Fibroblast of lung (primary cell): Measurements from ENCODE around the gene TVP23A. TPM values are rescaled to one million over a fixed set of nuclear protein-coding genes. Genes with fewer than 3 reads are reported as not detected.

Source experiments
- DNase-seq, 2 donors: peaks; one replicate each; pipeline versions ENCODE4 v3.0.0 to v3.0.0-alpha.2; 2010; ENCODE audit warnings: low read depth in 2 of 2
- H2AFZ ChIP-seq: 2 replicates; pipeline ENCODE4 v1.5.1; 2012; ENCODE audit warnings: low read length, control low read depth, inconsistent platforms
- H3K27ac ChIP-seq: 2 replicates; pipeline ENCODE4 v1.5.1; 2011; ENCODE audit warnings: low read length, control low read depth; ENCODE audit not compliant: insufficient read depth
- H3K27me3 ChIP-seq: 2 replicates; pipeline ENCODE4 v1.5.1; 2011; ENCODE audit warnings: mild to moderate bottlenecking, low read length; ENCODE audit not compliant: control insufficient read depth, insufficient read depth
- H3K36me3 ChIP-seq: 2 replicates; pipeline ENCODE4 v1.5.1; 2011; ENCODE audit warnings: low read length; ENCODE audit not compliant: control insufficient read depth, insufficient read depth
- H3K4me1 ChIP-seq: 2 replicates; pipeline ENCODE4 v1.5.1; 2011; ENCODE audit warnings: low read length; ENCODE audit not compliant: control insufficient read depth, insufficient read depth; ENCODE audit errors: extremely low read depth
- H3K4me2 ChIP-seq: 2 replicates; pipeline ENCODE4 v1.5.1; 2011; ENCODE audit warnings: low read length, control low read depth; ENCODE audit not compliant: insufficient read depth; ENCODE audit errors: extremely low read depth
- H3K4me3 ChIP-seq, 4 experiments: fragments of 200-600 bp in 1 of 4; sonication (generic) in 1 of 4; replicated peaks in 1 of 4; 2 replicates each; pipeline ENCODE4 v1.5.1; 2011 to 2016; ENCODE audit warnings: low read length in 4 of 4, low read depth in 3 of 4, mild to moderate bottlenecking in 3 of 4, control low read depth in 2 of 4, inconsistent platforms in 1 of 4, mixed read lengths in 1 of 4; ENCODE audit not compliant: insufficient read depth in 1 of 4; ENCODE audit errors: control extremely low read depth in 1 of 4
- H3K79me2 ChIP-seq: 2 replicates; pipeline ENCODE4 v1.5.1; 2012; ENCODE audit warnings: mild to moderate bottlenecking, low read length, inconsistent platforms; ENCODE audit not compliant: control insufficient read depth, insufficient read depth
- H3K9ac ChIP-seq: 2 replicates; pipeline ENCODE4 v1.5.1; 2011; ENCODE audit warnings: mild to moderate bottlenecking, low read length, control low read depth; ENCODE audit not compliant: insufficient read depth
- H3K9me3 ChIP-seq: 2 replicates; pipeline ENCODE4 v1.5.1; 2012; ENCODE audit warnings: low read depth, low read length; ENCODE audit not compliant: control insufficient read depth, insufficient read depth
- H4K20me1 ChIP-seq: 2 replicates; pipeline ENCODE4 v1.5.1; 2011; ENCODE audit warnings: low read length; ENCODE audit not compliant: control insufficient read depth, insufficient read depth; ENCODE audit errors: extremely low read depth
- EZH2 ChIP-seq: IDR thresholded peaks from 2 replicates; pipeline ENCODE4 v1.5.1; 2012; ENCODE audit warnings: low read length, control low read depth, mild to moderate bottlenecking; ENCODE audit errors: missing control alignments
- polyA plus RNA-seq, 2 donors: library from polyadenylated mRNA; depleted of rRNA in 1 of 2; stranded (reverse) in 1 of 2; unstranded in 1 of 2; fragments of >200 nt; gene quantifications; 2 replicates each; pipeline ENCODE4 v1.2.1, GENCODE V29; 2011 to 2012; ENCODE audit warnings: missing spikeins in 1 of 2
- total RNA-seq: library from RNA; depleted of rRNA; stranded (reverse); fragments of >200 nt; gene quantifications from 2 replicates; pipeline ENCODE4 v1.2.1, GENCODE V29; 2014
- TF ChIP-seq, protein P1 (sequence below), 2 donors: IDR thresholded peaks in 1 of 2; conservative IDR thresholded peaks in 1 of 2; 1 replicate in 1 of 2; 2 replicates in 1 of 2; pipeline ENCODE4 v1.5.1; 2011 to 2012; ENCODE audit warnings: low read length in 2 of 2, control low read depth in 1 of 2, inconsistent platforms in 1 of 2, low read depth in 1 of 2, mild to moderate bottlenecking in 1 of 2

TVP23A gene
- total and polyA plus RNA-seq, 2 donors (not counting 1 experiment from before 2014, with no cell fraction given) = under 0.01 TPM; not detected in 1

GRCh38 chr16:10834766-10835165 lies 16.2 kb upstream of the TVP23A start:
- Histone ChIP-seq H3K9ac (no peak overlapping the region), H2AFZ (no peak overlapping the region), H3K27me3 (peaks cover 13% of the 10 kb centered on the region), H4K20me1 (no peaks in the 10 kb centered on the region), H3K27ac (no peak overlapping the region), H3K4me1 (no peaks in the 10 kb centered on the region), H3K4me3 (no peak overlapping the region), H3K79me2 (no peaks in the 10 kb centered on the region), H3K9me3 (no peaks in the 10 kb centered on the region), H3K36me3 (no peaks in the 10 kb centered on the region), H3K4me2 (no peak overlapping the region)
- no peak for TF ChIP-seq EZH2
- TF ChIP-seq, protein P1, sequence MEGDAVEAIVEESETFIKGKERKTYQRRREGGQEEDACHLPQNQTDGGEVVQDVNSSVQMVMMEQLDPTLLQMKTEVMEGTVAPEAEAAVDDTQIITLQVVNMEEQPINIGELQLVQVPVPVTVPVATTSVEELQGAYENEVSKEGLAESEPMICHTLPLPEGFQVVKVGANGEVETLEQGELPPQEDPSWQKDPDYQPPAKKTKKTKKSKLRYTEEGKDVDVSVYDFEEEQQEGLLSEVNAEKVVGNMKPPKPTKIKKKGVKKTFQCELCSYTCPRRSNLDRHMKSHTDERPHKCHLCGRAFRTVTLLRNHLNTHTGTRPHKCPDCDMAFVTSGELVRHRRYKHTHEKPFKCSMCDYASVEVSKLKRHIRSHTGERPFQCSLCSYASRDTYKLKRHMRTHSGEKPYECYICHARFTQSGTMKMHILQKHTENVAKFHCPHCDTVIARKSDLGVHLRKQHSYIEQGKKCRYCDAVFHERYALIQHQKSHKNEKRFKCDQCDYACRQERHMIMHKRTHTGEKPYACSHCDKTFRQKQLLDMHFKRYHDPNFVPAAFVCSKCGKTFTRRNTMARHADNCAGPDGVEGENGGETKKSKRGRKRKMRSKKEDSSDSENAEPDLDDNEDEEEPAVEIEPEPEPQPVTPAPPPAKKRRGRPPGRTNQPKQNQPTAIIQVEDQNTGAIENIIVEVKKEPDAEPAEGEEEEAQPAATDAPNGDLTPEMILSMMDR (conservative IDR thresholded peaks at IDR 0.05 in 1 of 2, IDR thresholded peaks at IDR 0.05 in 1 of 2; ENCODE audit: low read depth in 1 of 2, low read length in 2 of 2) = no peak
- DNase-seq = no peak

DNA sequence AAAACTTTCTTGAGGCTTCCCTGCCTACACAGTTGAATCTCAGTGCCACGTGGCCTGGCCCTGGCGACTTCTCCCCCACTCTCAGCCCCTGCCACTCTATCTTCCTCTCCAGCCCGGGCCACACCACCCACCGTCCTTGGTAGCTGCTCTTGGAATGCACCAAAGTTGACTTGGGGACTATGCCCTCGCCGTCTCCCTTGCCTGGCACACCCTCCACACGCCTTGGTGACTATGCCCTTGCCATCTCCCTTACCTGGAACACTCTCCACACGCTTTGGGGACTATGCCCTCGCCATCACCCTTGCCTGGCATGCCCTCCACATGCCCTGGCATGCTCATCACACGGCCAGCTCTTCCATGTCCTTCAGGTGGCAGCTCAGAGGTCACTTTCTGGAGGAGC lies 15.5 kb upstream of the TVP23A start:
- Histone ChIP-seq H3K9ac (no peak overlapping the region), H3K27me3 (peaks cover 11% of the 10 kb centered on the region), H3K4me3 (no peak overlapping the region), H3K9me3 (no peaks in the 10 kb centered on the region), H3K36me3 (no peaks in the 10 kb centered on the region), H4K20me1 (no peaks in the 10 kb centered on the region), H3K4me1 (peaks cover 2% of the 10 kb centered on the region), H3K4me2 (no peak overlapping the region), H2AFZ (no peak overlapping the region), H3K79me2 (no peaks in the 10 kb centered on the region), H3K27ac (no peak overlapping the region)
- no peak for TF ChIP-seq EZH2
- TF ChIP-seq, protein P1 (conservative IDR thresholded peaks at IDR 0.05 in 1 of 2, IDR thresholded peaks at IDR 0.05 in 1 of 2; ENCODE audit: low read depth in 1 of 2, low read length in 2 of 2) = no peak
- DNase-seq = no peak

- peaks cover 10% of the 10 kb centered on the region for H3K4me1 ChIP-seq
- H3K36me3 ChIP-seq = no peaks in the 10 kb centered on the region
- no peaks in the 10 kb centered on the region for H3K79me2 ChIP-seq
- H2AFZ ChIP-seq = no peak overlapping the region
- no peaks in the 10 kb centered on the region for H4K20me1 ChIP-seq
- peaks cover 10% of the 10 kb centered on the region for H3K27me3 ChIP-seq
- TF ChIP-seq EZH2 = no peak
- TF ChIP-seq, protein P1 (conservative IDR thresholded peaks at IDR 0.05 in 1 of 2, IDR thresholded peaks at IDR 0.05 in 1 of 2; ENCODE audit: low read depth in 1 of 2, low read length in 2 of 2) = no peak
- no peaks in the 10 kb centered on the region for H3K9me3 ChIP-seq
- H3K9ac ChIP-seq = no peak overlapping the region
- no peak for DNase-seq
- H3K27ac ChIP-seq = no peak overlapping the region
- H3K4me2 ChIP-seq = no peak overlapping the region
- H3K4me3 ChIP-seq = no peak overlapping the region
Measured at GRCh38 chr16:10833271-10833670, 14.7 kb upstream of the TVP23A start.
